K562 (cell line): Measurements from ENCODE around the gene HSPA4. TPM values are rescaled to one million over a fixed set of nuclear protein-coding genes. Genes with fewer than 3 reads are reported as not detected.

ENCODE experiments used
- BACH1 ChIP-seq: fragments of 200-800 bp; sonication (Bioruptor generic); IDR thresholded peaks from 2 replicates; pipeline ENCODE4 v1.6.1; 2016; ENCODE audit warnings: missing genetic modification characterization, missing compliant biosample characterization
- BHLHE40 ChIP-seq: IDR thresholded peaks from 2 replicates; pipeline ENCODE4 v1.6.1; 2011; ENCODE audit warnings: low read length, improper control_type of control experiment
- CHAMP1 ChIP-seq: fragments of 450-650 bp; IDR thresholded peaks from 2 replicates; pipeline ENCODE4 v1.6.1; 2016; ENCODE audit warnings: mild to moderate bottlenecking
- EGR1 ChIP-seq: fragments of 450-650 bp; conservative IDR thresholded peaks from 2 replicates; pipeline ENCODE4 v1.6.1; 2017; ENCODE audit warnings: mild to moderate bottlenecking
- GABPA ChIP-seq: fragments of 200-800 bp; sonication (Bioruptor generic); conservative IDR thresholded peaks from 2 replicates; pipeline ENCODE4 v1.6.1; 2016; ENCODE audit warnings: low read depth, missing genetic modification characterization, missing compliant biosample characterization
- GTF3C2 ChIP-seq: IDR thresholded peaks from 3 replicates; pipeline ENCODE4 v1.6.1; 2011; ENCODE audit warnings: borderline replicate concordance, mild to moderate bottlenecking, moderate library complexity; ENCODE audit not compliant: insufficient read length; ENCODE audit errors: extremely low read depth
- MNT ChIP-seq, 2 experiments: fragments of 450-650 bp; conservative IDR thresholded peaks; 2 replicates each; pipeline ENCODE4 v1.6.1; 2017; ENCODE audit warnings: mild to moderate bottlenecking in 2 of 2, moderate library complexity in 2 of 2
- NR3C1 ChIP-seq: sonication (generic); formaldehyde crosslinking; IDR thresholded peaks from 2 replicates; pipeline ENCODE4 v1.8.1; 2022; ENCODE audit warnings: missing genetic modification reagents
- STAT5A ChIP-seq: IDR thresholded peaks from 2 replicates; pipeline ENCODE4 v1.6.1; 2012; ENCODE audit warnings: low read length, inconsistent platforms, borderline replicate concordance
- THAP12 ChIP-seq: fragments of 250-450 bp; sonication (Bioruptor Pico); IDR thresholded peaks from 2 replicates; pipeline ENCODE4 v1.9.0; 2021; ENCODE audit warnings: mild to moderate bottlenecking, inconsistent platforms
- XRCC3 ChIP-seq: fragments of 450-650 bp; IDR thresholded peaks from 2 replicates; pipeline ENCODE4 v1.6.1; 2017; ENCODE audit warnings: mild to moderate bottlenecking, moderate library complexity
- ZNF277 ChIP-seq: fragments of 250-450 bp; sonication (Bioruptor Pico); IDR thresholded peaks from 2 replicates; pipeline ENCODE4 v1.8.0; 2022; ENCODE audit warnings: inconsistent platforms, mild to moderate bottlenecking, moderate library complexity, borderline replicate concordance
- ZNF449 ChIP-seq: fragments of 250-450 bp; sonication (Bioruptor Pico); IDR thresholded peaks from 2 replicates; pipeline ENCODE4 v1.8.0; 2022; ENCODE audit warnings: moderate library complexity, mild to moderate bottlenecking, inconsistent platforms
- ZSCAN29 ChIP-seq: fragments of 450-650 bp; IDR thresholded peaks from 2 replicates; pipeline ENCODE4 v1.6.1; 2017
- polyA plus RNA-seq, 8 experiments: library from polyadenylated mRNA; depleted of rRNA in 4 of 8; stranded (reverse) in 5 of 8; unstranded in 3 of 8; fragments of >200 nt; fragmentation: Nextera tagmentation in 2 of 8; fragmentation: Illumina TruSeq in 1 of 8; extraction: Ambion mirVana in 2 of 8; extraction: Trizol in 1 of 8; gene quantifications; 2 replicates each; pipeline versions ENCODE4 v1.2.1 to v1.2.3, GENCODE V29; 2011 to 2014; ENCODE audit warnings: inconsistent platforms in 1 of 8, missing spikeins in 1 of 8
- total RNA-seq, 7 experiments: library from RNA; depleted of rRNA in 6 of 7; stranded (reverse); fragments of >200 nt in 6 of 7; fragmentation: Illumina TruSeq in 2 of 7; extraction: Trizol in 2 of 7; gene quantifications; 2 replicates each; pipeline versions ENCODE4 v1.2.1 to v1.2.3, GENCODE V29; 2011 to 2021; ENCODE audit warnings: low replicate concordance in 1 of 7

The HSPA4 gene
- total and polyA plus RNA-seq, 9 of the 15 experiments (the other 6 are each of a cell fraction or from before 2014, with no cell fraction given), result 90.3 to 286 (median 148) TPM

- no peak for TF ChIP-seq THAP12 (CRISPR knock-in tag)
- no peak for TF ChIP-seq NR3C1 (CRISPR knock-in tag)
- no peak for TF ChIP-seq ZSCAN29
- no peak for TF ChIP-seq ZNF449 (CRISPR knock-in tag)
- no peak for TF ChIP-seq GTF3C2
- TF ChIP-seq CHAMP1, result no peak
- peak; percentile 52 for TF ChIP-seq BHLHE40
- TF ChIP-seq ZNF277 (CRISPR knock-in tag), result no peak
- TF ChIP-seq BACH1, result no peak
- no peak for TF ChIP-seq GABPA (tag)
- TF ChIP-seq XRCC3, result no peak
- TF ChIP-seq MNT (conservative IDR thresholded peaks at IDR 0.05), result peak; percentile 60 to 79; a peak in 3 of 4 replicates
- TF ChIP-seq STAT5A, result no peak
- no peak for TF ChIP-seq EGR1
Measured at GRCh38 chr5:133032852-133033742, 18.7 kb upstream of the HSPA4 start (continued).
